Activated T-cell treated with anti-CD3 and anti-CD28 coated beads, Interleukin-2, amount 50 U/mL, for 72 hours (primary cell): ENCODE data around the gene SECTM1. TPM values are rescaled to one million over a fixed set of nuclear protein-coding genes. Genes with fewer than 3 reads are reported as not detected.
"Not testable (repeated sequence)": the region's sequence is repeated elsewhere in the genome, so short reads cannot be mapped to it uniquely, and the experiment has no call there.

Experiments
- ATAC-seq, 2 donors: fragments of 150-1000 bp; cut with Tn5 transposase; replicated peaks in 1 of 2; 2 replicates each; pipeline ENCODE4 v1.10.0; 2021; ENCODE audit warnings: moderate library complexity in 2 of 2, mild to moderate bottlenecking in 1 of 2
- DNase-seq, 2 donors: peaks; one replicate each; pipeline ENCODE4 v3.0.0; 2021 to 2022; ENCODE audit warnings: mixed read lengths in 1 of 2
- H3K27ac Mint-ChIP-seq: one replicate; pipeline ENCODE4 v1.8.0; 2022; ENCODE audit warnings: mild to moderate bottlenecking, moderate library complexity, mixed read lengths
- H3K27me3 Mint-ChIP-seq: one replicate; pipeline ENCODE4 v1.8.0; 2022; ENCODE audit warnings: low read depth, mixed read lengths
- H3K36me3 Mint-ChIP-seq, 2 donors: one replicate each; pipeline ENCODE4 v1.8.0; 2022; ENCODE audit warnings: mixed read lengths in 2 of 2, mild to moderate bottlenecking in 1 of 2; ENCODE audit not compliant: insufficient read depth in 2 of 2
- H3K4me1 Mint-ChIP-seq: one replicate; pipeline ENCODE4 v1.8.0; 2022; ENCODE audit warnings: low read depth, mixed read lengths
- H3K4me3 Mint-ChIP-seq, 2 donors: one replicate each; pipeline ENCODE4 v1.8.0; 2022; ENCODE audit warnings: mild to moderate bottlenecking in 2 of 2, mixed read lengths in 2 of 2, moderate library complexity in 2 of 2
- H3K9me3 Mint-ChIP-seq, 2 donors: one replicate each; pipeline ENCODE4 v1.8.0; 2022; ENCODE audit warnings: mixed read lengths in 2 of 2
- total RNA-seq, 2 donors: library from RNA; stranded (reverse); gene quantifications; one replicate each; pipeline ENCODE4 v1.2.3, GENCODE V29; 2022

Gene SECTM1
- 10 to 100 TPM in 1 of 2 donors, 1 to 10 TPM in 1; 3.3 to 12.6 TPM for total RNA-seq

DNA sequence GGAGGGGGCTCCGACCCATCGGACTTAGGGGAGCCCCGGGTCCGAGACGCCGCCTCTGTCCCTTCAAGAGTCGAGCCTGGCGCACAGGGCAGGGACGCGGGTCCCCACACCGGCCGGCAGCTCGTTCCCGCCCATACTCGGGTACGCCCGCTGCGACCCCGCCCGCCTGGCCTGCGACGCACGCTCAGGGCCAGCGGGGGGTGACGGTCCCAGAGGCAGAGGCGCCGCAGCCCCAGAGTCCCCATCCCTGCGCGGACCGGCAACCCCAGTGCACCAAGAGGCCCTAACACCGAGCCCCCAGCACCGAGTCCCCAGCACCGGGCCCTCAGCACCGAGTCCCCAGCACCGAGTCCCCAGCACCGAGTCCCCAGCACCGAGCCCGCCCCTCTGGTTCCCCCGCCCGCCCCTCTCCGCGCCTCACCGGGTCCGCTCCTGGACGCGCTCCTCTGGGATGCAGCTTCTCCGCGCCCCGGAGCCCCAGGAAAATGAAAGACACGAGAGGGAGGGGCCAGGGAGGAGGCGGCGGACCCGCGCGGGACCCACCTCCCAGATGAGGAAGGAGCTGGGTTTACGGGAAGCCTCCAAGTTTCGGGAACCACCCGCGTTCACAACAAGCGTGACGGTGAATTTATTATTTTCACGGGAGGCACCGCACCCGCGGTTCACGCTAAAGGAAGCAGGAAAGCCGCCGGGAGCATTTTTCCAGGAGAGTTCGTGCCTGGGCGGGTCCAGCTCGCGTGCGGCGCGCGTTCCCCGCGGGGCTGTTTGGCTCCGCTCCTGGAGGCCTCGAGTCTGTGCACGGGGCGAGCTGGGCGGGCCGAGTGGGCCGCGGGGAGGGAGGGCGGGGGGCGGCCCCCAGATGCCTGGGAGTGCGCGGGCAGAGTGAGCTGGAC, at the start of gene SECTM1:
TSS of gene SECTM1 (minus strand) at position 488 of the 893 bp plus-strand sequence. CDS start 6,526 bp downstream, outside the sequence.
- Mint-ChIP-seq H3K4me3 (peak within 1 kb of the TSS; percentile 93 to 97), H3K27me3 (peaks cover 10% of the 10 kb centered on the region), H3K4me1 (peaks cover 37% of the 10 kb centered on the region), H3K27ac (no peak within 1 kb of the TSS), H3K9me3 (no peaks in the 10 kb centered on the region), H3K36me3 (peaks cover 0 to 2% of the 10 kb centered on the region in 2 donors)
- DNase-seq (peak in 1 of 2 donors; percentile 46), ATAC-seq (peak; percentile 39 to 67)

DNA sequence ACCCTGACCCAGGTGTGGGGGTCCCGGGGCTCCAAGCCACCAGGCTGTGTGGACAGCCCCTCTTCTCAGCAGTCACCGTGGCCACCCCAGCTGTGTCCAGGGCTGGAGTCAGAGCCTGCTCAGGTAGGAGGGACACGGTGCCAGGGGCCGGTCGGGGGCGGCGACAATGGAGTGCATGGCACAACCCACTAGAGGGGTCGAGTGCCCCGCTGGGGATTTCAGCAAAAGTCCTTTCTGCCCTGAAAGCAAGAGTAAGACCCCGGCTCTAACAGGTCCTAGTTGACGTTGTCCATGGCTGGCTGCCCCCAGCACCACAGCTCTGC, 49.3 kb upstream of the SECTM1 start:
- H3K36me3 Mint-ChIP-seq: no peaks in the 10 kb centered on the region
- peaks cover 5% of the 10 kb centered on the region for H3K4me1 Mint-ChIP-seq
- no peaks in the 10 kb centered on the region for H3K9me3 Mint-ChIP-seq
- H3K4me3 Mint-ChIP-seq: no peak overlapping the region
- peaks cover 28% of the 10 kb centered on the region for H3K27me3 Mint-ChIP-seq
- DNase-seq (no peak), ATAC-seq (no peak)
- H3K27ac Mint-ChIP-seq: no peak overlapping the region

DNA sequence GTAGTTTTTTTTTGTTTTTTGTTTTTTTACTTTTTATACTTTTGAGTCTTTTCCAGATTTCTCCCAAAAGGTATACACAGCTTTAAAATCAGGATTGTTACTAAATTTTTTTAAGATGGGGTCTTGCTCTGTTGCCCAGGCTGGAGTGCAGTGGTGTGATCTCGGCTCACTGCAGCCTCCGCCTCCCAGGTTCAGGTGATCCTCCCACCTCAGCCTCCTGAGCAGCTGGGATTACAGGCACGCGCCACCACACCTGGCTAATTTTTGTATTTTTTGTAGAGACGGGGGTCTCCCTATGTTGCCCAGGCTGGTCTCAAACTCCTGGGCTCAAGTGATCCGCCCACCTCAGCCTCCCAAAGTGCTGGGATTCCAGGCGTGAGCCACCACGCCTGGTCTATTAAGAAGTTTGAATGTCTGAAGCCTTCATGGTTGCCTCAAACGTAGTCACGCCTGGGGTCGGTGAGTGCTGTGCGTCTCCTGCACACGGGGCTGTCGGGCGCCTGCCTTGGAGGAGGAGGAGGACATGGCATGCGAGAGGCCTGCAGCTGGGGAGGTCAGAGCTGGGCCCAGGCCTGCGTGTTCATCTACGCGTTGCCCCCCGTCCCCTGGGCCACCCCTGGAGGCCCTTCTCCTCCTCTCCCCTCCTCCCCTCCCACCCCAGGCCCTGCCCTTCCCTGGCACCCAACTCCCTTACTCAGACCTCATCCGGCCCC, 48.8 kb upstream of the SECTM1 start:
- not testable (repeated sequence) for H3K4me3 Mint-ChIP-seq, ATAC-seq, H3K9me3 Mint-ChIP-seq, H3K4me1 Mint-ChIP-seq, H3K27ac Mint-ChIP-seq, DNase-seq, H3K36me3 Mint-ChIP-seq
- peaks cover 34% of the 10 kb centered on the region for H3K27me3 Mint-ChIP-seq

DNA sequence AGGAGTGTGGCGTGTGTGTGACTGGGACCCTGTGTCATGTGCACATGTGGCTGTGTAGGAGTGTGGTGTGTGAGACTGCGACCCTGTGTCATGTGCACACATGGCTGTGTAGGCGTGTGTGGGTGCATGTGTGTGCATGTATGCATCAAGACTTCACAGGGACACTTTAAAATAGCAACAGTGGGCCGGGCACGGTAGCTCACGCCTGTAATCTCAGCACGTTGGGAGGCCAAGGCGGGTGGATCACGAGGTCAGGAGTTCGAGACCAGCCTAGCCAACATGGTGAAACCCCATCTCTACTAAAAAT, 48.1 kb upstream of the SECTM1 start:
- DNase-seq, H3K27ac Mint-ChIP-seq, ATAC-seq, H3K9me3 Mint-ChIP-seq, H3K36me3 Mint-ChIP-seq, H3K4me1 Mint-ChIP-seq, H3K4me3 Mint-ChIP-seq: not testable (repeated sequence)
- peaks cover 37% of the 10 kb centered on the region for H3K27me3 Mint-ChIP-seq

DNA sequence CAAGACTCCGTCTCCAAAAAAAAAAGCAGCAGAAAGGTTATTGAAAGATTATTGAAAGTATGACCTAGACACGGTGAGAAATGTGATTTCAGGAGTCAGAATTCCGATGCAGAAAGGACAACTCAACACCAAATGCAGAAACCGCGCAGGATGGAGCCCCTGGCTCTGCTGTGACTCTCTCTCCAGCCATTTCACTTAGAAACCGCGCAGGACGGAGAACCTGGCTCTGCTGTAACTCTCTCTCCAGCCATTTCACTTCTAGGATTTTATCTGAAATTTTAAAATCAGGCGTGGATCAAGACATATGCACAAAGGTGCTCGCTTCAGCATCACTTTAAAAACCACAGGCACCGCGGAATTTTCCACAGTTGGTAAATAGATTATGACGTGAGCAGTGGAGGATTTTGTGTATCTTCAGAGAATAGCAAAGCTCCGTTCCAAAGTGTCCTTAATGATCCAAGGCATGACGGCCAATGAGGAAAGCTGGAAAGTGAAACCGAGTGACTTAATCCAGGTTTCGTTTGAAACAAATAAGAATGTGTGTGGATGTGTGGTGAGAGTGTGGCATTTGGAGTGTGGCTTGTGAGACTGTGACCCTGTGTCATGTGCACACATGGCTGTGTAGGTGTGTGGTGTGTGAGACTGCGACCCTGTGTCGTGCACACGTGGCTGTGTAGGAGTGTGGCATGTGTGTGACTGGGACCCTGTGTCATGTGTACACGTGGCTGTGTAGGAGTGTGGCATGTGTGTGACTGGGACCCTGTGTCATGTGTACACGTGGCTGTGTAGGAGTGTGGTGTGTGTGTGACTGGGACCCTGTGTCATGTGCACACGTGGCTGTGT, 47.5 kb upstream of the SECTM1 start:
- peaks cover 37% of the 10 kb centered on the region for H3K27me3 Mint-ChIP-seq
- H3K9me3 Mint-ChIP-seq: no peaks in the 10 kb centered on the region
- H3K4me1 Mint-ChIP-seq: peaks cover 5% of the 10 kb centered on the region
- ATAC-seq: peak; percentile 28 to 41
- no peaks in the 10 kb centered on the region for H3K36me3 Mint-ChIP-seq
- no peak overlapping the region for H3K4me3 Mint-ChIP-seq
- DNase-seq: no peak
- no peak overlapping the region for H3K27ac Mint-ChIP-seq

DNA sequence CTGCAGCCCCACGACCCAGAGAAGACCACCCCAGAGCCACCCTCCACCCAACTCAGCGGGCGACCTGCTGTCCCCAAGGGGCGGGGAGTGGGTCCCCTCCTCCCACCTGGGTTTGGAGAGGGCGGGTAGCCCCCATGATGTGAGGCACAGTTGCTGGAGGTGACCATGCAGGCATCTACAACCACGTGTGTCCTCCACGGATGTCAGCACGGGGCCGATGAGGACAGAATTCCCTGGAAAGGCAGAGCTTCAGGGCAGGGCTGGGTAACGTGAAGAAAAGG, 45.1 kb upstream of the SECTM1 start:
- Mint-ChIP-seq H3K27ac (no peak overlapping the region), H3K4me1 (peaks cover 5% of the 10 kb centered on the region), H3K9me3 (no peaks in the 10 kb centered on the region), H3K4me3 (no peak overlapping the region), H3K36me3 (no peaks in the 10 kb centered on the region), H3K27me3 (peaks cover 43% of the 10 kb centered on the region)
- DNase-seq (no peak), ATAC-seq (no peak)

DNA sequence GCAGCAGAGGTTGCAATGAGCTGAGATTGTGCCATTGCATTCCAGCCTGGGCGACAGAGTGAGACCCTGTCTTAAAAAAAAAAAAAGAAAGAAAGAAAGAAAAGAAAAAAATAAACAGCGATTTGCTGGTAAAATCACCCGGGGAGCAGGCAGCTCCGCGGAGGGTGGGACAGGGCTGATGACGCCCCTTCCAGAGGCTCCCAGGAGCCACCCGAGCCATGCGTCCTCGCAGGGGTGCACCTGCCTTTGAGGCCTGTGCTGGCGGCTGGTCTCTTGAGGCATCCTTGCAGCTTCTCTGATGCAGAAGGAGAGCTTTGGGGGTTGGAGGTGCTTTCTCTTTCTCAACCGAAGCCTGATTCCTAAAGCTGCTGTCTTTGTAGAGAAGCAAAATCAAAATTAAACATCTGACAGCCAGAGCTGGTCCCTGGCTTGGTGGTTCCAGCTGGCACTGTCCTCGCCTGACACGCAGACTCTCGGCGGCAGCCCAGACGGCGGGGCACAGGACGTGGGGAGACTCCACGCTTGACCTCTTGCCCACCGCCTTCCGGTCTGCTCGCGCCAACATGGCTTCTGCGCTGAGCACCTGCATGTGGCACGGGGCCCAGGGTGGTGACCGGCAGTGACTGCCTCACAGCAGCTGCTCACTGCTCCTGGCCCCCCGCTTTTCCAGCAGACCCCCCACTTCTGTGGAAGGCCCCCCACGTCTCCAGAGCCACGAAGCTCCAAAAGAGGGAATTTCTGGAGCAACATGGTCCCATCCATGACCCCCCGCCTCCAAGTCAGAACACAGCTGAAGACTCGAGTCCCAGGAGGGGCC, 44.6 kb upstream of the SECTM1 start:
- ATAC-seq (no peak), DNase-seq (no peak)
- Mint-ChIP-seq H3K36me3 (no peaks in the 10 kb centered on the region), H3K27me3 (peaks cover 49% of the 10 kb centered on the region), H3K27ac (no peak overlapping the region), H3K9me3 (no peaks in the 10 kb centered on the region), H3K4me3 (no peak overlapping the region), H3K4me1 (peaks cover 10% of the 10 kb centered on the region)

DNA sequence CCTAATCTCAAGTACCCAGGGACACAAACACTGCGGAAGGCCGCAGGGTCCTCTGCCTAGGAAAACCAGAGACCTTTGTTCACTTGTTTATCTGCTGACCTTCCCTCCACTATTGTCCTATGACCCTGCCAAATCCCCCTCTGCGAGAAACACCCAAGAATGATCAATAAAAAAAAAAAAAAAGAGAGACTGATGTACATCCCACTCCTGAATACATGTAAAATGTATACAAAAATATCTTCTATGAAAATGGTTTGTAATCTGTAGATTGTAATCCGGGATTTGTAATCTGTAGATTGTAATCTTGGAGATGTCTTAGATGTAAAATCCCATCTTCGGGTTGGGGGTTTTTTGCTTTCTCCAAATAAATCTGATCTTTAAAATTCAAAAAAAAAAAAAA, 43.7 kb upstream of the SECTM1 start:
- Mint-ChIP-seq H3K4me1 (peaks cover 18% of the 10 kb centered on the region), H3K27me3 (peaks cover 57% of the 10 kb centered on the region)
- H3K36me3 Mint-ChIP-seq, H3K27ac Mint-ChIP-seq, H3K9me3 Mint-ChIP-seq, ATAC-seq, H3K4me3 Mint-ChIP-seq, DNase-seq: not testable (repeated sequence)

- no peaks in the 10 kb centered on the region for H3K36me3 Mint-ChIP-seq
- no peaks in the 10 kb centered on the region for H3K9me3 Mint-ChIP-seq
- no peak overlapping the region for H3K4me3 Mint-ChIP-seq
- peaks cover 54% of the 10 kb centered on the region for H3K27me3 Mint-ChIP-seq
- no peak for DNase-seq
- ATAC-seq: no peak
- peaks cover 20% of the 10 kb centered on the region for H3K4me1 Mint-ChIP-seq
- H3K27ac Mint-ChIP-seq: no peak overlapping the region
These were observed 42.6 kb upstream of the SECTM1 start for GRCh38 chr17:82376042-82376730.

- Mint-ChIP-seq H3K36me3 (no peaks in the 10 kb centered on the region), H3K4me1 (peaks cover 26% of the 10 kb centered on the region), H3K4me3 (no peak overlapping the region), H3K27ac (no peak overlapping the region), H3K9me3 (no peaks in the 10 kb centered on the region), H3K27me3 (peaks cover 54% of the 10 kb centered on the region)
- DNase-seq (no peak), ATAC-seq (no peak)
These were observed 41.9 kb upstream of the SECTM1 start for GRCh38 chr17:82375359-82376041.

- H3K4me3 Mint-ChIP-seq: no peak overlapping the region
- no peak for ATAC-seq
- no peak for DNase-seq
- no peaks in the 10 kb centered on the region for H3K9me3 Mint-ChIP-seq
- peaks cover 29% of the 10 kb centered on the region for H3K4me1 Mint-ChIP-seq
- H3K27me3 Mint-ChIP-seq: peaks cover 50% of the 10 kb centered on the region
- H3K36me3 Mint-ChIP-seq: no peaks in the 10 kb centered on the region
- H3K27ac Mint-ChIP-seq: no peak overlapping the region
These were observed 41.2 kb upstream of the SECTM1 start for GRCh38 chr17:82374626-82375331.
